Ectodermal cell (in vitro differentiated cells): ENCODE results near the gene TRIM8.

Experiments
- H3K27ac ChIP-seq: 2 replicates; pipeline ENCODE4 v1.7.0; 2013; ENCODE audit warnings: mild to moderate bottlenecking, low read depth, low read length; ENCODE audit not compliant: insufficient read depth, poor library complexity, severe bottlenecking
- H3K27me3 ChIP-seq: 2 replicates; pipeline ENCODE4 v1.7.0; 2013; ENCODE audit warnings: mild to moderate bottlenecking, low read length; ENCODE audit not compliant: insufficient read depth, control insufficient read depth, poor library complexity, severe bottlenecking
- H3K36me3 ChIP-seq: one replicate; pipeline ENCODE4 v1.7.0; 2013; ENCODE audit warnings: low read length; ENCODE audit not compliant: control insufficient read depth, insufficient read depth
- H3K4me1 ChIP-seq: one replicate; pipeline ENCODE4 v1.7.0; 2013; ENCODE audit warnings: low read length; ENCODE audit not compliant: control insufficient read depth, insufficient read depth
- H3K4me3 ChIP-seq: 2 replicates; pipeline ENCODE4 v1.7.0; 2013; ENCODE audit warnings: low read depth, low read length, control low read depth; ENCODE audit not compliant: insufficient read depth
- H3K9me3 ChIP-seq: 2 replicates; pipeline ENCODE4 v1.7.0; 2013; ENCODE audit warnings: mild to moderate bottlenecking, low read length, moderate library complexity; ENCODE audit not compliant: control insufficient read depth
- WGBS, 2 experiments: methylation state at CpG; one replicate each; pipeline ENCODE4 v1.1.7; 2013; ENCODE audit warnings: missing lambda C conversion rate in 2 of 2; 5-methylcytosine and 5-hydroxymethylcytosine counted together

Gene TRIM8

DNA sequence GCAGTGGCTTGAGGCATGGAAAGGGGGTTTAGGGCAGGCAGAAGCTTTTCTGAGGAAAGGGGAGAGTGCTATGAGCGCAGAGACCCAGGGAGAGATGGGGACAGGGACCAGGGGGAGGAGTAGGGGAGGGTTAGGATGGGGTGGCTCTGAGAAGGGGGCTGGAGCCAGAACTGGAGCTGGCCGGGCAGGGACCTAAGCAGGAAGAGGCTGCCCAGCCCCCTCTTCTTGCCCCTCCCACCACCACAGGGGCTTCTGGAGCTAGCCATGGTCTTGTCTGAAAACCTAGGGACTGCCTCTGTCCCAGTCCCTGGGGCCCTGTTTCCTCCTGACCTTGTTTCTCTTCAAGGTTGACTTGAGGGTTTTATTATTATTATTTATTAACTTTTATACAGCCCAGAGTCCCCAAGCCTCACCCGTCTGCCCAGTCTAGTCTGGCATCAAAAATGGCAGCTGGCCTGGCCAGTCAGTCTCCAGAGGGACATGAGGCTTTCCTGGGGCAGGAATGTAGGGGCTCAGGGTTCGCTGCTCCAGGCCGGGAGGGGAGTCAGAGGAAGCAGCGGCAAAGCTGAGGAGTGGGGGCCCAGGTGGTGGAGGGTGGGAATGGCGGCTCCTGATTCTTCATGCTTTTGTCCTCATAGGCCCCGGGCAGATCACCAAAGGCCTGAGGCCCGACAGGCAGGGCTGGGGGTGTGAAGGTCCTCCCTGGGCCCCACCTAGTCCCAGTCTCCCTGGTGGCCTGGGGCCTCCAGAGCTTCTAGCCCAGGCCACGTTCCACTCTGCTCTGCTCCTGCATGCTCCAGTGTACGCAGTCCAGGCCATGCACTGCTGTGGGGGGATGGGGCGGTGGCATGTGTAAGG lies 5.7 kb downstream of the TRIM8 start:
- Histone ChIP-seq H3K4me1 (peaks cover 62% of the 10 kb centered on the region), H3K9me3 (no peaks in the 10 kb centered on the region), H3K36me3 (peaks cover 6% of the 10 kb centered on the region), H3K27me3 (no peaks in the 10 kb centered on the region), H3K27ac (peak overlapping the region; percentile 99), H3K4me3 (peak overlapping the region; percentile 29)
- 63 to 65% methylated on average over 12 of the region's 12 CpGs for WGBS, 2 experiments

DNA sequence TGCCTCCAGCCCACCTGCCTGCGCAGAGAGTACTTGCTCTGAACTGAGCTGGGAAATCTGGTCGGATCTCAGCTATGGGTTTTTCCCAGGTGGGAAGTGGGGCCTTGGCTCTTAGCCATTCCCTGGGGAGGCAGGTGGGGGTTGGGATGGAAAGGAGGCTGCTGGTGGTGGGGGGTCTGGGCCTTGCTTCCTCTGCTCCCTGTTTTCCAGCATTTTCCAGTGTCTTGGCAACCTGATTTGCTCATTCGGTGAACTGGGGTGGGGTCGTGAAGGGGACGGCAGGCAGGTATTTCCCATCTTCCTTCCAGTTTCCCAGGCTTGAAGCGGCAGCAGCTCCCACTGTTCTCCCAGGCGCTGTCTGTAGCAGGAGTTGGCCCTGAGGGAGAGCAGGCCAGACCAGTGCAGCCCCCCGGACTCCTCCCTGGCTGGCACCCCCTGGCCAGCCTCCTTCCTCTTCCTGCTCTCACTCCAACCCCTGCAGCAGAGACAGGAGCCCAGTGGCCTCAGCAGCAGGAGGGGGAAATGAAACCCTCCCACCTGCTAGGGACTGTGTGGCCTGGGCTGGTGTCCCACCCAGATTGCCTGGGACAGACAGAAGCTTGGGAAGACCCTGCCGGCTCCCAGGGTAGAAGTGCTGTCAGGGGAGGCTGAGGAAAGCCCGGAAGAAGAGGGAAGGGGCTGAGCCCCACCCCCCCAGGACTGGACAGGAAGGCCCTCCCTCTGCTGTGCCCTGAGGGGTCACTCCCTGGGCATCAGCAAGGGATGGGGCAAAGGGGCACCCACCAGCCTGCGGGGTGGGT lies 6.6 kb downstream of the TRIM8 start:
- WGBS, 2 experiments, result 89 to 91% methylated on average over 11 of the region's 11 CpGs
- no peak overlapping the region for H3K4me3 ChIP-seq
- H3K9me3 ChIP-seq, result no peaks in the 10 kb centered on the region
- H3K4me1 ChIP-seq, result peaks cover 62% of the 10 kb centered on the region
- peaks cover 12% of the 10 kb centered on the region for H3K36me3 ChIP-seq
- H3K27me3 ChIP-seq, result no peaks in the 10 kb centered on the region
- no peak overlapping the region for H3K27ac ChIP-seq

DNA sequence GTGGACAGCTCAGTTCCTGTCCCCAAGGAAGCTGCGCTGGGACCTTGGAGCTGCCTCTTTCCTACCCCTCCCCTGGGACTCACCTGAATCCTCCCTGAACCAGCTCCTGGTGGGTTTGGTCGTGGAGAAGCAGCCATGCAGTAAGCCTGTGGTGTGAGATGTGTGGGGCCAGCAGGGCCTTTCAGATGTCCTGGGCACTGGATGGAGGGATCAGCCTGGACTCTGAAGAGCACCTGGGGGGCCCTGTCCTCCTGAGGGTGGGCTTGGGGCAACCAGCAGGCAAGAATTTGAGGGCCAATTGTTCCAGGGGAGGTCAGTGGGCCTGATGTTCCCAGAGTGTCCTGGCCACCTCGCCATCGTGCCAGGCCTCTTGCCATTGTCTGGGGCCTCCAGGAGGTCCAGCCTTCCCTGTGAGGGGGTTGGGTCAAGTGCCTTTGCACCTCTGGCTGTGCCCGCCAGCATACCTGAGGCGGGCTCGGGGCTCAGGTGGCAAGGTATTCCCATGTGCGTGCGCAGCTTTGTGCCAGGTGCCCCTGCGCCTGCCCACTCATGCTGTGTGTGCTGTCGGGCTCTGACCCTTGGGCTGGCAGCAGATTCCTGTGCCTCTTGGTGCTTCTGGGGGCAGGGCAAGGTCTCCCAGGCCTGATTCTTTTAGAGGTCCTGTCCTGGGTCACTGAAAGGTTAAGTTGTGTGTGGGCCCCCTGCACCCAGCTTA lies 7.3 kb downstream of the TRIM8 start:
- Histone ChIP-seq H3K4me1 (peaks cover 62% of the 10 kb centered on the region), H3K27me3 (no peaks in the 10 kb centered on the region), H3K9me3 (no peaks in the 10 kb centered on the region), H3K36me3 (peaks cover 18% of the 10 kb centered on the region), H3K4me3 (no peak overlapping the region), H3K27ac (no peak overlapping the region)
- WGBS, 2 experiments, result 85 to 90% methylated on average over 11 of the region's 11 CpGs

DNA sequence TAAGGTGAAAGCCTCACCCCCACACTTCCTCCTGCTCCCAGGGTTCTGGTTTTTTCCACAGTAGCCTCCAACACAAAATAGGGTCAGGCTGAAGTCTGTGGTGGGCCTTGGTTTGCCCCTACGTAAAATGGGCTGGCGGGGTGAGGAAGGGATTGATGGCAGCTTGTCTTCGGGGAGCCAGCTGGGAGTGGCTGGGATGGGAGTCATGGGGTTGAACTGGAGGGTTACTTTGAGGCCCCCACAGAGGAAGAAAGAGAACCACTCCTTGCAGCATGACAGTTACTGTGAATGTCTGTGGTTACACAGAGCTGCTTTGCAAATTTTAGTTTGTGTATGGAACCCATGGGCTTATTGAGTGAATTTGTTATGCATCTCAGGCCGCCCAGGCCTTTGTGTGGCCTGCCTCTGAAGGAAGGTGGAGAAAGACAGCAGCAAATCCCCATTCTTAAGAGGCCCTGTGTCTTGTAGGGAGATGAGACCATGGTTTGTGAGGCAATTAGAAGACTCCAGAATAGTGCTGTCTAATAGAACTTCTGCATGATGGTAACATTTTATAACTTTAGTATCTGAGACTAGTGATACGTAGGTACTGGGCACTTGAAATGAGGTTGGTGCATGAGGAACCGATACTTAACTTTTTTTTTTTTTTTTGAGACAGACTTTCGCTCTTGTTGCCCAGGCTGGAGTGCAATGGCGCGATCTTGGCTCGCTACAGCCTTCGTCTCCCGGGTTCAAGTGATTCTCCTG lies 8.1 kb downstream of the TRIM8 start:
- 85 to 86% methylated on average over 12 of the region's 12 CpGs for WGBS, 2 experiments
- peaks cover 57% of the 10 kb centered on the region for H3K4me1 ChIP-seq
- no peak overlapping the region for H3K4me3 ChIP-seq
- no peak overlapping the region for H3K27ac ChIP-seq
- no peaks in the 10 kb centered on the region for H3K9me3 ChIP-seq
- no peaks in the 10 kb centered on the region for H3K27me3 ChIP-seq
- peaks cover 20% of the 10 kb centered on the region for H3K36me3 ChIP-seq

DNA sequence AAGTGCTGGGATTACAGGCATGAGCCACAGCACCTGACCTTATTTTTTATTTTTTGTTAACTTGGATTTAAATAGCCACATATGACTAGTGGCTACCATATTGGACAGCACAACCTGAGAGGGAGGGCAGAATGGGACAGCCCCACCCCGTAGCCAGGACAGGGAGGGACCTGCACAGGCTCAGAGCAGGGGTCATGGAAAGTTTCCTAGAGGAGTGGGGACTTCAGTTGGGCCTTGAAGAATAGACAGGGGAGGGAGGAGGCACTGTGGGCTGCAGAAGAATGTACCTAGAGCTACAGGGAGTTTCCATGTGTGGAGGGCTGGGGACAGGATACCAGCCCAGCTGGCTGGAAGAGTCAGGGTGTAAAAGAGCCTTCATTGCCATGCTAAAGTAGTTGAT lies 8.8 kb downstream of the TRIM8 start:
- H3K36me3 ChIP-seq, result peaks cover 20% of the 10 kb centered on the region
- WGBS, 2 experiments, result 83 to 92% methylated on average over 1 of the region's 1 CpG
- no peaks in the 10 kb centered on the region for H3K9me3 ChIP-seq
- no peak overlapping the region for H3K4me3 ChIP-seq
- H3K27ac ChIP-seq, result no peak overlapping the region
- H3K4me1 ChIP-seq, result peaks cover 50% of the 10 kb centered on the region
- no peaks in the 10 kb centered on the region for H3K27me3 ChIP-seq

DNA sequence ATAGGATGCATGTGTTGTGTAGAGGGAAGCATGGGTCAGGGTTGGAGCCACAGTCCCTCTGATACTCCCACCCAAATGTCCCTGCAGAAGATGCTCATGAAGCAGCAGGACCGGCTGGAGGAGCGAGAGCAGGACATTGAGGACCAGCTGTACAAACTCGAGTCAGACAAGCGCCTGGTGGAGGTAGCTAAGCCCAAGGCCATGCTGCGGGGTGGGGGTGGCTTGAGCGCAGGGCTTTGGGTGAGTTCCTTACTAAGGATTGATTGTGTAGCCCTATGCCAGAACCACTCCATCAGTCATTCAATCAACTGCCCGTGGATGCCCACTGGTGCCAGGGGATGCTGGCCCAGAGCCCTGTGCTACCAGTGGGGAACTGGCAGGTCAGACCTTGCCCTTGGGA lies 10.3 kb downstream of the TRIM8 start:
- no peak overlapping the region for H3K4me3 ChIP-seq
- peaks cover 35% of the 10 kb centered on the region for H3K4me1 ChIP-seq
- WGBS, 2 experiments, result 95 to 99% methylated on average over 7 of the region's 7 CpGs
- H3K27me3 ChIP-seq, result no peaks in the 10 kb centered on the region
- H3K27ac ChIP-seq, result no peak overlapping the region
- peaks cover 25% of the 10 kb centered on the region for H3K36me3 ChIP-seq
- no peaks in the 10 kb centered on the region for H3K9me3 ChIP-seq

DNA sequence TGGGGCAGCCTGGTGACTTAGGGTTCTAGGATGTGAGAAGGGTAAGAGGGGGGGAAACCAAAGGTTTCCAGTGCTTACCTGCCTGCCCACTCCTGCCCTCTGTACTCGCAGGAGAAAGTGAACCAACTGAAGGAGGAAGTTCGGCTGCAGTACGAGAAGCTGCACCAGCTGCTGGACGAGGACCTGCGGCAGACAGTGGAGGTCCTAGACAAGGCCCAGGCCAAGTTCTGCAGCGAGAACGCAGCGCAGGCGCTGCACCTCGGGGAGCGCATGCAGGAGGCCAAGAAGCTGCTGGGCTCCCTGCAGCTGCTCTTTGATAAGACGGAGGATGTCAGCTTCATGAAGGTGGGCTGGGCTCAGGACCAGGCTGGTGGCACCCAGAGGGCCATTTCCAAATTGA lies 10.7 kb downstream of the TRIM8 start:
- no peak overlapping the region for H3K4me3 ChIP-seq
- H3K27ac ChIP-seq, result no peak overlapping the region
- H3K27me3 ChIP-seq, result no peaks in the 10 kb centered on the region
- peaks cover 31% of the 10 kb centered on the region for H3K4me1 ChIP-seq
- 95 to 96% methylated on average over 12 of the region's 12 CpGs for WGBS, 2 experiments
- no peaks in the 10 kb centered on the region for H3K9me3 ChIP-seq
- H3K36me3 ChIP-seq, result peaks cover 25% of the 10 kb centered on the region

DNA sequence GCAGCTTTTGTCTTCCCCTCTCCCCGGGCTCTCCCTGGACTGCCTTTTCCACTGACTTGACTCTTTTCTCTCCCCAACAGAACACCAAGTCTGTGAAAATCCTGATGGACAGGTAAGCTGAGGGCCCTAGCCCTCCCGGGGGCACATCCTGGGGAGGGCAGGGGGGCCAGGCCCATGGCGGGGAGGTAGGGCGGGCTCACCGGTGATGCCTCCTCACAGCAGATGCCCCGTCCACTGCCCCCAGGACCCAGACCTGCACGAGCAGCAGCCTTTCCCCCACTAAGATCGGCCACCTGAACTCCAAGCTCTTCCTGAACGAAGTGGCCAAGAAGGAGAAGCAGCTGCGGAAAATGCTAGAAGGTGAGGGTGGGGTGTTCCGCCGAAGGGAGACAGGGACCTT lies 11.7 kb downstream of the TRIM8 start:
- Histone ChIP-seq H3K4me3 (no peak overlapping the region), H3K9me3 (no peaks in the 10 kb centered on the region), H3K4me1 (peaks cover 25% of the 10 kb centered on the region), H3K27ac (no peak overlapping the region), H3K36me3 (peaks cover 25% of the 10 kb centered on the region), H3K27me3 (no peaks in the 10 kb centered on the region)
- WGBS, 2 experiments, result 91 to 95% methylated on average over 12 of the region's 12 CpGs

DNA sequence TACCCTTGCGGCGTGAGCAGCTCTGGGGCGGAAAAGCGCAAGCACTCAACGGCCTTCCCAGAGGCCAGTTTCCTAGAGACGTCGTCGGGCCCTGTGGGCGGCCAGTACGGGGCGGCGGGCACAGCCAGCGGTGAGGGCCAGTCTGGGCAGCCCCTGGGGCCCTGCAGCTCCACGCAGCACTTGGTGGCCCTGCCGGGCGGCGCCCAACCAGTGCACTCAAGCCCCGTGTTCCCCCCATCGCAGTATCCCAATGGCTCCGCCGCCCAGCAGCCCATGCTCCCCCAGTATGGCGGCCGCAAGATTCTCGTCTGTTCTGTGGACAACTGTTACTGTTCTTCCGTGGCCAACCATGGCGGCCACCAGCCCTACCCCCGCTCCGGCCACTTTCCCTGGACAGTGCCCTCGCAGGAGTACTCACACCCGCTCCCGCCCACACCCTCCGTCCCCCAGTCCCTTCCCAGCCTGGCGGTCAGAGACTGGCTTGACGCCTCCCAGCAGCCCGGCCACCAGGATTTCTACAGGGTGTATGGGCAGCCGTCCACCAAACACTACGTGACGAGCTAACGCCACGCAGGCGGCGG lies 12.6 kb downstream of the TRIM8 start:
- 96% methylated on average over 42 of the region's 42 CpGs for WGBS, 2 experiments
- Histone ChIP-seq H3K4me1 (peaks cover 24% of the 10 kb centered on the region), H3K4me3 (no peak overlapping the region), H3K9me3 (no peaks in the 10 kb centered on the region), H3K36me3 (peaks cover 25% of the 10 kb centered on the region), H3K27ac (no peak overlapping the region), H3K27me3 (no peaks in the 10 kb centered on the region)
